GDM1 (cell line): Measurements from ENCODE around the gene AADAC.
"Not testable (repeated sequence)": the region's sequence is repeated elsewhere in the genome, so short reads cannot be mapped to it uniquely, and the experiment has no call there.

ENCODE experiments used
- DNase-seq: peaks from one replicate; lab custom pipeline; 2025; lab: John Stamatoyannopoulos, UW

AADAC gene

GRCh38 chr3:151813799-151814198, at the start of gene AADAC:
Gene AADAC (plus strand): TSS chr3:151814116. CDS start chr3:151814163, 47 bp downstream.
- DNase-seq = no peak

- not testable (repeated sequence) for DNase-seq
These were observed 49.2 kb upstream of the AADAC start for GRCh38 chr3:151764699-151765098.

GRCh38 chr3:151765685-151766084, 48.2 kb upstream of the AADAC start:
- DNase-seq = no peak

GRCh38 chr3:151766454-151766853, 47.5 kb upstream of the AADAC start:
- DNase-seq = no peak

GRCh38 chr3:151768393-151768930, 45.5 kb upstream of the AADAC start:
- no peak for DNase-seq

GRCh38 chr3:151769175-151769574, 44.7 kb upstream of the AADAC start:
- DNase-seq = no peak

GRCh38 chr3:151770956-151771355, 43.0 kb upstream of the AADAC start:
- no peak for DNase-seq

- DNase-seq = no peak
These were observed 41.0 kb upstream of the AADAC start for GRCh38 chr3:151772825-151773480.

GRCh38 chr3:151774235-151774634, 39.7 kb upstream of the AADAC start:
- no peak for DNase-seq

GRCh38 chr3:151774910-151775309, 39.0 kb upstream of the AADAC start:
- no peak for DNase-seq

- DNase-seq = no peak
These were observed 38.3 kb upstream of the AADAC start for GRCh38 chr3:151775314-151776258.

GRCh38 chr3:151776259-151776740, 37.6 kb upstream of the AADAC start:
- DNase-seq = no peak

- DNase-seq = no peak
These were observed 36.0 kb upstream of the AADAC start for GRCh38 chr3:151777880-151778279.

- DNase-seq = no peak
These were observed 26.3 kb upstream of the AADAC start for GRCh38 chr3:151787626-151788025.

GRCh38 chr3:151788401-151788800, 25.5 kb upstream of the AADAC start:
- DNase-seq = no peak

GRCh38 chr3:151789853-151790463, 24.0 kb upstream of the AADAC start:
- no peak for DNase-seq

- DNase-seq = not testable (repeated sequence)
These were observed 23.2 kb upstream of the AADAC start for GRCh38 chr3:151790763-151791162.

GRCh38 chr3:151792411-151792810, 21.5 kb upstream of the AADAC start:
- no peak for DNase-seq

GRCh38 chr3:151793636-151794035, 20.3 kb upstream of the AADAC start:
- DNase-seq = no peak

GRCh38 chr3:151794080-151794479, 19.8 kb upstream of the AADAC start:
- DNase-seq = no peak

- DNase-seq = no peak
These were observed 18.6 kb upstream of the AADAC start for GRCh38 chr3:151795276-151795675.

GRCh38 chr3:151796105-151796680, 17.7 kb upstream of the AADAC start:
- no peak for DNase-seq
